Retina (tissue), 1 donor: ENCODE results near the gene DUSP1.
"Not testable (repeated sequence)": the region's sequence is repeated elsewhere in the genome, so short reads cannot be mapped to it uniquely, and the experiment has no call there.

Experiments used
- DNase-seq: peaks from one replicate; pipeline ENCODE4 v3.0.0-alpha.2; 2016

Gene DUSP1

DNA sequence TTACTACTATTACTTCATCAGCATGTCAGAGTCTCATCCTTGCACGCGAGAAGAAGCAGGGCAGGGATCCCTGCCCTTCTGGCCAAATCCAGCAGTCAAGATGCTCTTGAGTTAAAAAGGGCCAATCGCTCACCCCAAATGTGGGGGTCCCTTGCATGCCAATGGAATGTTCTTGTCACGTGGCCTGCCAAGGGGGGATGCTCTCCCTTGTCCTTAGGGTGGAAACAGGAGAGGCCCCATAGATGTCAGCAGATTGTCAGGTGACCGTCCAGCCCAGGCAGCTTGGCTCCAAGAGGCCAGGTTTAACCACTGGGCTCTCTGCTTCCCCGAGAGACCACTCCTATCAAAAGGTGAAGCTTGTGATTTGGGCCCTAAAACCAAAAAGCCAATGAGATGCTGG is 25.3 kb upstream of the DUSP1 start:
- no peak for DNase-seq

DNA sequence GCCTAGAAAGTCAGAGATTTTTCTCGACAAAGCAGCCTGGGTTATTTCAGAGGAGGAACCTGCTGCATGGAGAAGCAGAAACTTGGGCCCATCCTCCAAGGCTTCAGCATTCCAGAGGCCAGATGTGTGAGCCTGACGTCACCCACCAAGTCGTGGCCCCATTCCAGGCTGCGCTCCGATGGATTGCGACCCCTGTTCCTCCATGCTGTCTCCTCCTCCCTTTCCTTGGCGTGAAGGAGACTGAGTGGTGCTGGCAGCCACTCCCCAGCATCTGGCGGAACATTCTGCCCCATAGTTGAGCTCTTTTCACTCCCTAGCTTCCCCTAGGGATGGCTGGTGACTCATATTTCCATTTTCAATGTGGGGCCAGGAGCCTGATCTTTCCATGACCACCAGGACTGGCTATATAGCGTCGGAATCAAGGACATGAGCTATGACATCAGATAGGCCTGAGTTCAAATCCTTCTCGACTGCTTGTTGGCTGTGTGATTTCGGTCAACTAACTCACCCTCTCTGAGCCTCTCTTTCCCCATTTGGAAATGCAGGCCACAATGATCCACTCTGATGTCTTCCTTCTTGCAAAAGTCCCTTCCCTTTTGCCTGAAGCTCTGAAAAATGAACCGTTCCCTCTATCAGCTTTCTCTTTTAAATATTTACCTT is 24.5 kb upstream of the DUSP1 start:
- no peak for DNase-seq

DNA sequence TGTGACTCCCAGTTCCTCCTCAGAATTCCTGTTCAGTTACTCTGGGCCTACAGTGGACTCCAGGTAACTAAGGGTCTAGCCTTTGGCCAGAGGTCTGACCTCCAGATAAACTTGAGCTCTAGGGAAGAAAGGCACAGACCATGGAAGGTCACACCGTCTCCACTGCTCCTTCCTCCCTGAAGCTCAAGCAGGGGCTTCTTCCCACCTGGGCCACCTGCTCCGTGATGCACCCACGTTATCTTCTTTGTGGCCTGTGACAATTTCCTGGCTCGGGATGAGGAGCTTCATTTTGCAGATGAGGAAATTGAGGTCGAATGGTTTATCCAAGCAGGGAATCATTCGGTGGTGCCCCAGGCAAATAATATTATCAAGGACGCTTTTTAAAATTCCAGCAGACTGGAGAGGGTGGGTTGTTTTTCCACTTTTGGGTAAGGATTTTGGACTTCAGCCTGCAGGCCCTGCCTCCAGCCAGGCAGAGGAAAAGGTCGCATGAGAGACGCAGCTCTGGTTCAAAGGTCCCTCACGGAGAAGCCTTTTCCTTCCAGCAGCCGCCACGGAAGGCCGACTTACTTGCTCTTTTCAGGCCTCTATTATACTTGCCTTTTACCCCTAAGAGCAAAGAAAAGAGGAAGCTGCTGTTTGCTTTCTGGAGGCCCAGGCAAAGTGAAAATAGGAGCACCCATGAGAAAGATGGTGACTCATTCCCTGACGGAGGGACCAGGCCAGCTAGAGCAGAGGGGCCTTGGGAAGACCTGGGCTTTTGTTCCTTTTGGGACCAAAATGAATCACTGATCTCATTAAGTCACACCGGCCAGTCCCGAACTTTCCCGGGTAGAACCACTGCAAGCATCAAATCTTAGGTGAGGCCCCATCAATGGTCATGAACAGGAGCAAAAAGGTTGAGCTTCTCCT is 22.8 kb upstream of the DUSP1 start:
- no peak for DNase-seq

DNA sequence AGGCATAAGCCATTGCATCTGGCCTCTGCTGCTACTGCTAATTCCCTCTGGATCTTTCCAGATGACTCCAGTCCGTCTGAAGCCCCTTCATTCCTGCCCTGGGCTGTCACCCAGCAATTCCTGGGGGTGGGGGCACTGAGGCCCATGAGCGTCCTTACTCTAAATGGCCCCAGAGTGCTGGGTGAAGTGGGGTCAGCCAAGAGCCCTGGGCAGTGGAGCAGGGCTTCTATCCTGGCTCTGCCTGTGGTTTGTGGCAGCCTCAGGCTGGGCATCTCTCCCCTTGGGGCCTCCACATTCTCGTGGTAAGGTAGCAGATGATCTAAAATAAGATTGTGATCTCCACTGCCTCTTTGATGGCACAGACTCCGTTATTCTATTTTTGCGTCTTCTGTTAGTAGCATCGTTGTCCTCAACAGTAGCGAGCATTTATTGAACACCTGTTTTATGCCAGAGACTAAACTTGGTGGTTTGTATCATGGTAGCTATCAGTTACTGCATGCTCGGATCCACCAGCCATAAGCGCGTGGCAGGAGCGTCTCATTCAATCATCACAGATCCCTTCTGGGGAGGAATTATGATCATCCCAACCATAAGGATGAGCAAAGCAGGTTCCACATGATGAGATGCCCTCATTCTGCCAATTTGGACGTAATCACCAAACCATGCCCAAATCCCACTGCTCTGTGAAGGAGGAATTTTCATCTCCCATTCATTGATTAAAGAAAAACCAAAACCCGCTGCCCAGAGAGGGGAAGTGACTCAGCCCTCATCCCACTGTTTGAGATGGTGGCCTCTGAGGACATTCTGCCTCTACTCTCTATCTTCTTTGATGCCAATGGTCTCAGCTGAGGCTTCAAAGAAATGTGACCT is 21.9 kb upstream of the DUSP1 start:
- DNase-seq, result no peak

DNA sequence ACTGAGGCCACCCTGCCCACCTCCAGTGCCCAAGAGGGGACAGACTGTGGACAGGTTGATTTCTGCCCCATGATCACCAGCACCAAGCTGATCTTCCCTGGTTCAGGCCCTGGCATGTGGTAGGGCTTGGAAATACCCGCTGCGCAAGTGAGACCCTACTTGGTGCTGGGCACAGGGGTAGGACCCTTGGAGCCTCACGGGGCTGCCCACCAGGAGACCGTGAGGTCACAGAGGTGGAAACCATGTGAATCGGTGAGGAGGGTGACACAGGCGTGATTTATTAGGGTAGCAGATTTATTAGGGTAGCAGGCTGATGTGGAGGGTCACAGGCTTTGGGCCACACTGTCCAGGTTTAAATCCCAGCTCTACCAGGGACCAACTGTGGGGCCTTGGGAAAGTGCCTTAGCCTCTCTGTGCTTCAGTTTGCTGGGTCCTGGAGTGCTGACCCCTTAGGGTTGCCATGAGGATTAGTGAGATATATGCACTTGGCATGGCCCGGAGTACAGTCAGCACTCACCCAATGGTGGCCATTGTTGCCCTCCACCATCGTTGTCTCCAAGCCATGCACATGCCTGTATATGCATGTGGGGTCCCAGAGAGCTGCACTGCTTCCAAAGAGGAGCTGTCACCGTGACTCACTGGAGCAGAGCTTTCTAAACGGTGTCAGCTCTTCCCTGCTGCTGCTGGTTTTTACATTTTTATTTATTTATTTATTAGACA is 20.9 kb upstream of the DUSP1 start:
- no peak for DNase-seq

DNA sequence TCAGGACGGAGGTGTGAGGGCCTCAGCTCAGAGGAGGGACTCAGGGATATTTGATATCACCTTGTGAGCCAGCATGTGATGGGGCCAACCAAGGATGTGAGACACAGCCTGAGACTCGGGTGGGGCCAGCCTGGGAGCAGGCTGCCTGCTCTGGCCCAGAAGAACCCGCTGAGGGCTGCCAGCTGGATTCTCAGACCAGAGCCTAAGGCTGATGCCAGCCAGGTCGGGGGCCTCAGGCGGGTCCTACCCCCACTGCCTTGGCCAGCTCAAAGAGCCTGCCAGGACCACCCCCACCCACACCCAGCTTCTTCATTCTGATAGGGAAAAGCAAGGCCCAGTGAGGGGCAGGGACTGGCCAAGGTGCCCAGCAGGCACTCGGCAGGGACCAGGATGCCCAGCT is 20.3 kb upstream of the DUSP1 start:
- no peak for DNase-seq

DNA sequence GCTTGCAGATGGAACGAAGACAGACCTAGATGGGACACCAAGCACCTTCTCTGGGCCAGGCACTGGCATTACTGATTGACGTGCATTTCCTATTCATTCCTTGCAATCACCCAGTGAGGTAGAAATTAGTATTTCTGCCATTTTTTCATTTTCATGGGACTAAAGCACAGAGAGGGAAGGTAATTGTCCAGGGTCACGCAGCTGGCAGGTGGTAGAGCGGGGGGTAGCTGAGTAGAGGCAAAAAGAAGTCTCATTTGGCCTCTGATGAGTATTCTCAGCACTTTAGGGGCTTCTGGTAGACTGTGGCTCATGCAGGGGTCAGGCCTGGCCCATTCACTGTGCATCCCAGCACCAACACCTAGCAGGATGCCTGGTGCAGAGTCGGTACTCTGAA is 19.5 kb upstream of the DUSP1 start:
- no peak for DNase-seq

DNA sequence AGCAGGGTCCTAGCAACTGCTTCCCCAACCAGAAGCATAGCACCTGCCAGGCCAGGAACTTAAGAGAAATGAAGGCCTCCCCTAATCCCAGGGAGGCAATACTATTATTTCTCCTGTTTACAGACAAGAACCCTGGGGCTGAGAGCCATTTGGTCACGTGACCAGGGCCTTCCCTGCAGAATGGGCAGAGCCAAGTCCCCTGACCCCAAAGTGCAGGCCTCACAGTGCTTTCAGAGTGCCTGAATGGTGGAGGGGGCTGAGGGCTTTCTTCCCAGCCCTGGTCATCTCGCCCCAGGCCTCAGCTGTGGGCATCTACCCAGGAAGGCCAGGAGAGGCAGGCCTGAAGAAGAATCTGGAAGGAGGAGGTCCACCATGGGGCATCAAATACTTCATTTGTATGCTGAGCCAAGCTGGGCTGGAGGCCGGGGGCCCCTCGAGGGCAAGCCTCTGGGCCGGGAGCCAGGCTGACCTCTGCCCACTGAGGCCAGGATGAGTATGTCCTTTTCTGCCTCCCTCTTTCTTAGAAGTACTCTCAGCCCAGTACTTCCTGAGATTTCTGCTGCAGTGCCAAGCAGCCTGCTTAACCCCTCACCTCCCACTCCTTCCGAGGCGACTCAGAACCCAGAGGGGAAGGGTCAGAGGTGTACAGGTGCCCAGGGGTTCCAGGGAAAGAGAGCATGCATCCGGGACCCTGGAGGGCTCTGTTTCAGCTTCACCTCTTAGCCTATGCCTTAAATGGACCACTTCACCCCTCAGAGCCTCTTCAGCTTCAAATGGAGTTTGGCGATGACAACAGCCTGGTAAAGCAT is 18.9 kb upstream of the DUSP1 start:
- no peak for DNase-seq

DNA sequence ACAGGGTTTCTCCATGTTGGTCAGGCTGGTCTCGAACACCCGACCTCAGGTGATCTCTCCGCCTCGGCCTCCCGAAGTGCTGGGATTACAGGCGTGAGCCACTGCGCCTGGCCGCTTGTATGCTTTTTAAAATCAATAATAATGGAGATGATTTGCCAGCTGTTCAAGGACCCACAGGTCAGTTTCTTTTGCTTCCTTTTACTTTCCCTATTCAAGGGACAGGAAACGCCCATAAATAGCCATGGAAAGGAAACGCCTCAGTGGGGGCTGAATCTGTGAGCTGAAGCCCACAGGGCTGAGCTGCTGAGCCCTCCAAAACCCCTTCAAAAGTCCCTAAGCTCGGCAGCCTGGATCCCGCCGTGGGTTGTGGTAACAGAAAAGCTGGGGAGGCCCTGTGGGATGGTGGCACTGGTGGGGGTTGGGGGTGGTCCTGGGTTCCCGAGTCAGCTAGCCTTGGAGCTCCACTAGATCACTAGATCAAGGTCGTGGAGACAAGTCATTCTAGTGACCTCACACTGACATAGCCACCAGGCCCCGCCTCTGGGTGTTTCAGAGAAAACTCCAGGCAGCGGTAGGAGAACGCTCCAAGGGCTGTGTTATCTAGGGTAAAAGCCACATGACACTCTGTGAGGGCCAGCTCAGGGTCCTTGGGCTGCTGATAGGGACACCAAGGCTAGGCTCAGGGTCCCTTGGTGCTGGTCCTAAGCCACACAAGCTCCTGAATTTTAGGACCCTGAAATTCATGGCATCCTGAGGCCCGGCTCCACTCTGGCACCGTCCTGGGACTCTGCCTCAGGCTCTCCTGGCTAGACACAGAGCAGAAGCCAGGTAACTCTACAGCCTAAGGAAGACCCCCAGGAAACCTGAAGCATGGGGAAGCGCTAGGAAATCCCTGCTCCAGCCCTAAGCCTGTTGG is 18.0 kb upstream of the DUSP1 start:
- no peak for DNase-seq

DNA sequence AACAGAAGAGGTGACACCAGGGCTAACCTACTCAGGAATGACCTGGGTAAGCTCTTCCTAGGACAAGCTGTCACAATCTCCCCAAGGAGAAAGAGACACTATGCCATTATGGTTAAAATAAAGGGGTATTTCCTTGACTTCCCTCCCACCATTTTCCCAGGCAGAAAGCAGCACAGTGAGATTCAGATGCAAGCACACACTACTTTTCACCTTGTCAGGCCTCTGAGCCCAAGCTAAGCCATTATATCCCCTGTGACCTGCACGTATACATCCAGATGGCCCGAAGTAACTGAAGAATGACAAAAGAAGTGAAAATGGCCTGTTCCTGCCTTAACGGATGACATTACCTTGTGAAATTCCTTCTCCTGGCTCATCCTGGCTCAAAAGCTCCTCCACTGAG is 16.5 kb upstream of the DUSP1 start:
- DNase-seq, result not testable (repeated sequence)

DNA sequence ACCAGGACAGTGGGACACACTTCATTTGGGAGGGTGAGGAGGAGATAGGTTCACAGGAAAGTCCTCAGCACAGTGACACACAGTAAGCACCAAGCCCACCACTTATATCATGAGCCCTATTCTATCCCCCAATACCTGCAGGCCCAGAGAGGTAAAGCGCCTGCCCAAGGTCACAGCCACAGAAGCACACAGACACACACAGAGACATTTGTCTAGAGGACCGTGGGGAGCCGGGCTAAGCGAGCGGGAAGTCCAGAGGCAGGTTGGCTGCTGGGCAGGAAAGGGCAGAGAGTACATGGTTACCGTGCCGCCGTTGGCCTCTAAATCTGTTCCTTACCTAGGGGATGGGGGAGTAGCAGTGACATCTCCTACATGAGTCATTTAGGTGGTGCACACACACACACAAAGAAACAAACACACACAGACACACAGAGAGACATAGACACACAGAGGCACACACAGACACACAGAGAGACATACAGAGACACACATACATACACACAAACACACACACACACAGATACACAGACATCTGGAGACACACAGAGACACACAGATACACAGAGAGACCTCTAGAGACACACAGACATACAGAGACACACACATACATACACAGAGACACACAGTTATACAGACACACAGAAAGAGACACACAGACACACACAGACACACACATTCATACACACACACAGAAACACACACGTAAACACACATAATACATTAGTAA is 15.9 kb upstream of the DUSP1 start:
- no peak for DNase-seq

DNA sequence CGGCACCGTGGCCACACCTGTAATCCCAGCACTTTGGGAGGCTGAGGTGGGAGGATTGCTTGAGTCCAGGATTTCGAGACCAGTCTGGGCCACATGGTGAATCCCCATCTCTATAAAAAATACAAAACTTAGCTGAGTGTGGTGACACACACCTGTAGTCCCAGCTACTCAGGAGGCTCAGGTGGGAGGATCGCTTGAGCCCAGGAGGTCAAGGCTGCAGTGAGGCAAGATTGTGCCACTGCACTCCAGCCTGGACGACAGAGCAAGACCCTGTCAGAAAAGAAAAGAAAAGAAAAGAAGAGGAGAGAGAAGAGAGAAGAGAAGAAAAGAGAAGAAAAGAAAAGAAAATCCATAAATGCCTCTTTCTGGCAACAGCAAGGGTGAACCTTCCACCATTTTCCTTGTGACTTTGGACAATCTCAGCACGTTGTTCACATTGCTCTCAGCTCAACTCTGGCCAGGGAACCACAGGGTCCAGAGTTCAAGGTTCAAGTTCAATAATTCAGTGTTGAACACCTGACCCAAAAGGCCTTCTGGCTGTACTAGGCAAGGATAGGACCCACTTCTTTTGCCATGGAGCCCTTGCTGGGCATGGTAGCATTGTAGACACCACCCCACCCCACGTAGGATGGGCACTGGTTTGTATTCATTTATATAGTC is 14.6 kb upstream of the DUSP1 start:
- no peak for DNase-seq

DNA sequence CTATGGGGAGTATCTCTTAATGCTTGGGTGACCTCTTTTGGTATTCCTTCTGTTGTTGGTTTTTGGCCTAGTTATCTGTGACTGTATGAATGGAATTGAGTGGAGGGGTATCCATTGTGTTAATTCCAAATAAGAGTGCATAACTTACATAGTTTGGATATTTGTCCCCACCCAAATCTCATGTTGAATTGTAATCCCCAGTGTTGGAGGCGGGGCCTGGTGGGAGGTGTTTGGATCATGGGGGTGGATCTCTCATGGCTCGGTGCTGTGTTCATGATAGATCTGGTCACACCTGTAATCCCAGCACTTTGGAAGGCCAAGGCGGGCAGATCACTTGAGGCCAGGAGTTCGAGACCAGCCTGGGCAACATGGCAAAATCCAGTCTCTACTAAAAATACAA is 13.2 kb upstream of the DUSP1 start:
- DNase-seq, result not testable (repeated sequence)

DNA sequence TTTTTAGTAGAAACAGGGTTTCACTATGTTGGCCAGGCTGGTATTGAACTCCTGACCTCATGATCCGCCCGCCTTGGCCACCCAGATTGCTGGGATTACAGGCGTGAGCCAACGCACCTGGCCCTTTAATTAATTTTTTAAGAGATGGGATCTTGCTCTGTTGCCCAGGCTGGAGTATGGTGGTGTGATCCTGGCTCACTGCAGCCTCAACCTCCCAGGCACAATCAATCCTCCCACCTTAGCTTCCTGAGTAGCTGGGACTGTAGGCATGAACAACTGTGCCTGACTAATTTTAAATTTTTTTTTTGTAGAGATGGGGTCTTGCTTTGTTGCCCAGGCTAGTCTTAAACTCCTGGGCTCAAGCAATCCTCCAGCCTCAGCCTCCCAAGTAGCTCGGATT is 12.3 kb upstream of the DUSP1 start:
- not testable (repeated sequence) for DNase-seq

DNA sequence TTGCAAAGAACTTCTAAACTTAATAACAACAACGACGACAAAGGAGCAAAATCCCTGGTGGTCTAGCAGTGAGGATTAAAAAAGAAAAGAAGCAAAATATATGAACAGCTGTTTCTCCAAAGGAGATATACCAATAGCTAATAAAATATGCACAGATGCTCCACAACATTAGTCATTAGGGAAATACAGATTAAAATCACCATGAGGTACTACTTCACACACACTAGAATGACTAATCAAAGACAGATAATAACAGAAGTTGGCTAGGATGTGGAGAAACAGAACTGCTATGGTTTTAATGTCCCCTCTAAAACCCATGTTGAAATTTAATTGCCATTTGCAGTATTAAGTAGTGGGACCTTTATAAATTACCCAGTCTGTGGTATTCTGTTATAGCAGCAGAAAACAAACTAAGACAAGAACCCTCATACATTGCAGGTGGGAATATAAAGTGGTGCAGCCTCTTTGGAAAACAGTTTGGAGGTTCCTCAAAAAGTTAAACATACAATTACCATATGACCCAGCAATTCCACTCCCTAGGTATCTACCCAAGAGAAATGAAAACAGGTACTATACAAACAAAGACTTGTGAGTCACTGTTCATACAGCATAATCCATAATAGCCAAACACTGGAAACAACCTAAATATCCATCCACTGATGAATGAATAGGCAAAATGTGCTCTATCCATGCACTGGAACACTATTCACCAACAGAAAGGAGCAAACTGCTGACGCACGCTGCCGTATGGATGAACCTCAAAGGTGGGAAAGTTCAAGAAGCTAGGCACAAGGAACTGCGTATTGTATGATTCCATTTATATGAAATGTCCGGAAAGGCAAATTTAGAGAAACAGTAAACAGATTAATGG is 11.4 kb upstream of the DUSP1 start:
- DNase-seq, result no peak

DNA sequence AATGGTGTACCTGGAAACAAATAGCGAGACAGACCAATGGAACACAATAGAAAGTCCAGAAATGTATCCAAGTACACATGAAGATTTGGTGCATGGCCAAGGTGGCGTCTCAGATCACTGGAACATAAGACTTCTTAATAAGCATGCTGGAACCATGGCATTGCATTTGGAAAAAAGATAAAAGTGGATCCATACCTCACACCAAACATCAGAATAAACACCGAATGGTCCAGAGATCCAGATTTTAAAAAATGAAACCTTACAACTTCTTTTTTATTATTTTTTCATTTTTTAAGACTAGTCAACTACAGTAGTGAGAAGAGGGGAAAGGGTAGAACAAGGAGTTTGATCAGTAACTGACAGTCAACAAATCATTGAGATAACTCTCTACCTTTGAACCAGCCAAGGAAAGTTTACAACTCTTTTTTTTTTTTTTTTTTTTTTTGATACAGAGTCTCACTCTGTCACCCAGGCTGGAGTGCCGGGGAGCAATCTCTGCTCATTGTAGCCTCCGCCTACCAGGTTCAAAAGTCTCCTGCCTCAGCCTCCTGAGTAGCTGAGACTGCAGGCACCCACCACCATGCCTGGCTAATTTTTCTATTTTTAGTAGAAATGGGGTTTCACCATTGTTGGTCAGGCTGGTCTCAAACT is 8.8 kb upstream of the DUSP1 start:
- DNase-seq, result no peak

DNA sequence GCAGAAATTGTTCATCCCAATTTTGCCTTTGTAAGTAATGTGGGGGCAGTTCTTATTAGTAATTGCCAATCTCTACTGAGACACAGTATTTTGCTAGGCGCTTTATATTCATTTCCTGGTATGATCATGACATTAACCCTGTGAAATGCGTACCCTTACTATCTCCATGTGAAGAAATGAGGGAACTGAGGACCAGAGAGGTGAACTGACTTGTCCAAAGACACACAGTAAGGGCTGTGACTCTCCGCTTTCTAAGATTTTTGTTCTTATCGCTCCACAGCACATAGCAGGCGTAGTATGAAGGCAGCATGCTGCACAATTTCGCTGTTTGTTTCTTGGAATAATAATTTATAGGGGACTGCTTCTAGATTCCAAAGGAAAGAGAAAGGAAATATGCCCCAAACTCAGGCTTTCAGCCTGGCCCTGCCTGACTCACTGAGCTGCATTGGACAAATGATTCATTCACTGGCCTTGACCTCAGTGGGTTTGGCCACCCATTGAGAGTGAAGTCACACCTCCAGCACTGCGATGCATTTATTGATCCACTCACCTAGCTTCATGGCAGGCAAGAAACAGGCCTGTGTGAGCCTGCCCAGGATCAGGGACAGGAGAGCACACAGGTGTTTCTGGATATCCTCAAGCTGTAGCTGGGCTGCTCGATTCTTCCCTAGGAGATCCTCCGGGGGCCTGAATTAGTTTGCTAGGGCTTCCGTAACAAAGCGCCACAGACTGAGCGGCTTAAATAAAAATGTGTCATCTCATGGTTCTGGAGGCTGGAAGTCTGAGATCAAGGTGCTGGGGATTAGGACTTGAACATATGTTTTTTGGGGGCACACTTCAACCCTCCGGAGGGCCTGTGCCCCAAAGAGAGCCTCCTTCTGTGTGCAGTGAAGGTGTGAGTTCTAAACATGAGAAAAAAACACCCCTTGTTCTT is 7.2 kb upstream of the DUSP1 start:
- no peak for DNase-seq
